ENCODE data around the gene RNF144A. TPM values are rescaled to one million over a fixed set of nuclear protein-coding genes. Genes with fewer than 3 reads are reported as not detected.

The RNF144A gene
- total and polyA plus RNA-seq, 2 donors (not counting 1 experiment from before 2014, with no cell fraction given): 1.2 to 1.6 TPM

DNA sequence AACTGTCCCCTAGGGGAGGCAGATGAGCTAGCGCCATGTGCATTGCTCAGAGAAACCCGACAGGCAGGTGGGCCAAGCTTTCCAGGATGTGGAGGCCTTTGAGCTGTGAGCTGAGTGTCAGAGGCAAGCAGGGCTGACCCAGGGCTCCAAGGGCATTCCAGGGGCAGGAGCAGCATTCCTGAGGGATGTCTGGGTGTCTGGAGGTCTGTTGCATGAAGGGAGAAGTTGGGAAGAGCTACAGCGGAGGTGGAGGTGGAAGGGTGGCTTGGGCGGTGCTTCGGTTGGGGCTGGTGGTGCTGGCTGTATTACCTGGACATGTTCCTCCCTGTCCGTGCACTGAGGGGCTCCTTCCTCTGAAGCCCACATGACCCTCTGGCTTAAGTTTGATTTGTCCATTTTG, 102.8 kb downstream of the RNF144A start:
- H3K36me3 ChIP-seq (replicated peaks in 1 of 2; ENCODE audit: control extremely low read depth in 1 of 2, control insufficient read depth in 1 of 2, extremely low read depth in 1 of 2, insufficient read depth in 2 of 2, low read length in 1 of 2): no peaks in the 10 kb centered on the region

DNA sequence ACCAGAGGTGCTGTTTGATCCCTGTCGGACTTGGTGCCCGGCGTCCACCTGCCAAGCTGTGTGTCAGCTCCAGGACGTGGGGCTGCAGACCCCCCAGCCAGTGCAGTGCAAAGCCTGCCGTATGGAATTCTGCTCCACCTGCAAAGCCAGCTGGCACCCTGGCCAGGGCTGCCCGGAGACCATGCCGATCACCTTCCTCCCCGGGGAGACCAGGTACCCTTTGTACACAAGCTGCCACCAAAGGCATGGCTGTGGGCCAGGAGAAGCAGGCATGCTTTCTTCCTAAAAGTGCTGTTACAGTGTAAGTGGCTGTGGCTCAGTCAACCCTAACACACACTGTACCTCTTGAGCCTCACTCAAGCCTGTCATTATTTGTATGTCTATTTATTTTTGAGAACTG, 103.3 kb downstream of the RNF144A start:
- H3K4me3 Mint-ChIP-seq: no peak overlapping the region
- intact Hi-C loops (cut with micrococcal nuclease): no loop called here
- no peak overlapping the region for H3K4me3 ChIP-seq (ENCODE audit: control extremely low read depth in 1 of 5, extremely low read depth in 1 of 5, insufficient read depth in 1 of 5, low read depth in 2 of 5, low read length in 4 of 5)
- no peaks in the 10 kb centered on the region for H3K9me3 Mint-ChIP-seq (ENCODE audit: insufficient read depth)
- H3K4me2 ChIP-seq (replicated peaks; ENCODE audit: low read depth, low read length, poor library complexity, severe bottlenecking): no peak overlapping the region
- POLR2A ChIA-PET: no interaction called here
- peaks cover 0 to under 1% (median 0%) of the 10 kb centered on the region in 4 experiments for H3K27me3 ChIP-seq (replicated peaks in 1 of 4; ENCODE audit: control extremely low read depth in 1 of 4, control insufficient read depth in 3 of 4, insufficient read depth in 4 of 4, low read length in 3 of 4)
- H3K79me2 ChIP-seq (ENCODE audit: control insufficient read depth, insufficient read depth, low read length): no peaks in the 10 kb centered on the region
- H3K9ac ChIP-seq (ENCODE audit: low read length): no peak overlapping the region
- no peak overlapping the region for H2AFZ ChIP-seq (ENCODE audit: insufficient read depth, low read depth, low read length, poor library complexity, severe bottlenecking)
- no peaks in the 10 kb centered on the region for H3K36me3 ChIP-seq (replicated peaks in 1 of 2; ENCODE audit: control extremely low read depth in 1 of 2, control insufficient read depth in 1 of 2, extremely low read depth in 1 of 2, insufficient read depth in 2 of 2, low read length in 1 of 2)
- no peak for TF ChIP-seq EZH2 (IDR thresholded peaks at IDR 0.05; ENCODE audit: borderline replicate concordance, insufficient read depth, low read depth, low read length, poor library complexity, severe bottlenecking)
- TF ChIP-seq, protein P1, sequence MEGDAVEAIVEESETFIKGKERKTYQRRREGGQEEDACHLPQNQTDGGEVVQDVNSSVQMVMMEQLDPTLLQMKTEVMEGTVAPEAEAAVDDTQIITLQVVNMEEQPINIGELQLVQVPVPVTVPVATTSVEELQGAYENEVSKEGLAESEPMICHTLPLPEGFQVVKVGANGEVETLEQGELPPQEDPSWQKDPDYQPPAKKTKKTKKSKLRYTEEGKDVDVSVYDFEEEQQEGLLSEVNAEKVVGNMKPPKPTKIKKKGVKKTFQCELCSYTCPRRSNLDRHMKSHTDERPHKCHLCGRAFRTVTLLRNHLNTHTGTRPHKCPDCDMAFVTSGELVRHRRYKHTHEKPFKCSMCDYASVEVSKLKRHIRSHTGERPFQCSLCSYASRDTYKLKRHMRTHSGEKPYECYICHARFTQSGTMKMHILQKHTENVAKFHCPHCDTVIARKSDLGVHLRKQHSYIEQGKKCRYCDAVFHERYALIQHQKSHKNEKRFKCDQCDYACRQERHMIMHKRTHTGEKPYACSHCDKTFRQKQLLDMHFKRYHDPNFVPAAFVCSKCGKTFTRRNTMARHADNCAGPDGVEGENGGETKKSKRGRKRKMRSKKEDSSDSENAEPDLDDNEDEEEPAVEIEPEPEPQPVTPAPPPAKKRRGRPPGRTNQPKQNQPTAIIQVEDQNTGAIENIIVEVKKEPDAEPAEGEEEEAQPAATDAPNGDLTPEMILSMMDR (IDR thresholded peaks at IDR 0.05): no peak
- no peaks in the 10 kb centered on the region for H3K4me1 ChIP-seq (ENCODE audit: control insufficient read depth in 2 of 2, insufficient read depth in 2 of 2, low read length in 2 of 2)
- no peak for ATAC-seq (ENCODE audit: low read depth)
- DNase-seq: no peak
- no peak overlapping the region for H3K27ac Mint-ChIP-seq
- H4K20me1 ChIP-seq (ENCODE audit: control insufficient read depth, insufficient read depth, low read length, poor library complexity, severe bottlenecking): no peaks in the 10 kb centered on the region
- 87% methylated on average over 7 of the region's 8 CpGs for WGBS (ENCODE audit: insufficient coverage)
- no peak overlapping the region for H3K27ac ChIP-seq (ENCODE audit: low read length in 2 of 2)
- H3K9me3 ChIP-seq (ENCODE audit: control extremely low read depth in 1 of 3, control insufficient read depth in 2 of 3, insufficient read depth in 1 of 3, low read length in 2 of 3): no peaks in the 10 kb centered on the region
- CTCF ChIA-PET: no interaction called here
- H3K27me3 Mint-ChIP-seq: no peaks in the 10 kb centered on the region
- no peaks in the 10 kb centered on the region for H3K4me1 Mint-ChIP-seq

More for the DNA sequence above, 102.8 kb downstream of the RNF144A start:
- Histone ChIP-seq H3K79me2 (ENCODE audit: control insufficient read depth, insufficient read depth, low read length) (no peaks in the 10 kb centered on the region), H3K27me3 (replicated peaks in 1 of 4; ENCODE audit: control extremely low read depth in 1 of 4, control insufficient read depth in 3 of 4, insufficient read depth in 4 of 4, low read length in 3 of 4) (peaks cover 0 to 3% (median 0%) of the 10 kb centered on the region in 4 experiments), H3K9me3 (ENCODE audit: control extremely low read depth in 1 of 3, control insufficient read depth in 2 of 3, insufficient read depth in 1 of 3, low read length in 2 of 3) (no peaks in the 10 kb centered on the region), H3K27ac (ENCODE audit: low read length in 2 of 2) (no peak overlapping the region), H3K4me1 (ENCODE audit: control insufficient read depth in 2 of 2, insufficient read depth in 2 of 2, low read length in 2 of 2) (no peaks in the 10 kb centered on the region), H3K4me2 (replicated peaks; ENCODE audit: low read depth, low read length, poor library complexity, severe bottlenecking) (no peak overlapping the region), H2AFZ (ENCODE audit: insufficient read depth, low read depth, low read length, poor library complexity, severe bottlenecking) (no peak overlapping the region), H4K20me1 (ENCODE audit: control insufficient read depth, insufficient read depth, low read length, poor library complexity, severe bottlenecking) (no peaks in the 10 kb centered on the region), H3K9ac (ENCODE audit: low read length) (no peak overlapping the region), H3K4me3 (ENCODE audit: control extremely low read depth in 1 of 5, extremely low read depth in 1 of 5, insufficient read depth in 1 of 5, low read depth in 2 of 5, low read length in 4 of 5) (no peak overlapping the region)
- Mint-ChIP-seq H3K4me1 (no peaks in the 10 kb centered on the region), H3K4me3 (no peak overlapping the region), H3K9me3 (ENCODE audit: insufficient read depth) (no peaks in the 10 kb centered on the region), H3K27ac (no peak overlapping the region), H3K27me3 (no peaks in the 10 kb centered on the region)
- TF ChIP-seq, protein P1 (IDR thresholded peaks at IDR 0.05): no peak
- TF ChIP-seq EZH2 (IDR thresholded peaks at IDR 0.05; ENCODE audit: borderline replicate concordance, insufficient read depth, low read depth, low read length, poor library complexity, severe bottlenecking): no peak
- ChIA-PET POLR2A (no interaction called here), CTCF (no interaction called here)
- DNase-seq (no peak), ATAC-seq (ENCODE audit: low read depth) (no peak)
- 97% methylated on average over 6 of the region's 6 CpGs for WGBS (ENCODE audit: insufficient coverage)
- intact Hi-C loops (cut with micrococcal nuclease): no loop called here
